Smooth muscle cell (in vitro differentiated cells): Measurements from ENCODE around the gene RIPK1. TPM values are rescaled to one million over a fixed set of nuclear protein-coding genes. Genes with fewer than 3 reads are reported as not detected.

ENCODE experiments used
- DNase-seq: peaks from one replicate; lab custom pipeline; 2025; ENCODE audit not compliant: unreplicated experiment; lab: John Stamatoyannopoulos, UW
- H2AFZ ChIP-seq: fragments of 200-600 bp; sonication (generic); 2 replicates; pipeline ENCODE4 v1.6.0; 2016; ENCODE audit warnings: antibody characterized with exemption, low read depth, mild to moderate bottlenecking
- H3F3A ChIP-seq: fragments of 200-600 bp; sonication (generic); 2 replicates; pipeline ENCODE4 v1.6.0; 2017; ENCODE audit warnings: antibody characterized with exemption, low read depth
- H3K27ac ChIP-seq: fragments of 200-600 bp; sonication (generic); 2 replicates; pipeline ENCODE4 v1.5.1; 2016; ENCODE audit warnings: low read depth, mild to moderate bottlenecking
- H3K27me3 ChIP-seq: fragments of 200-600 bp; sonication (generic); 2 replicates; pipeline ENCODE4 v1.6.1; 2016; ENCODE audit warnings: low read depth, mild to moderate bottlenecking
- H3K36me3 ChIP-seq: fragments of 200-600 bp; sonication (generic); 2 replicates; pipeline ENCODE4 v1.5.1; 2016; ENCODE audit warnings: low read depth
- H3K4me1 ChIP-seq: fragments of 200-600 bp; sonication (generic); 2 replicates; pipeline ENCODE4 v1.5.1; 2016; ENCODE audit warnings: low read depth
- H3K4me2 ChIP-seq: fragments of 200-600 bp; sonication (generic); 2 replicates; pipeline ENCODE4 v1.6.0; 2016; ENCODE audit warnings: mild to moderate bottlenecking
- H3K4me3 ChIP-seq: fragments of 200-600 bp; sonication (generic); 2 replicates; pipeline ENCODE4 v1.5.1; 2016; ENCODE audit warnings: mild to moderate bottlenecking
- H3K79me2 ChIP-seq: fragments of 200-600 bp; sonication (generic); 2 replicates; pipeline ENCODE4 v1.6.0; 2016; ENCODE audit warnings: low read depth, mild to moderate bottlenecking
- H3K9ac ChIP-seq: fragments of 200-600 bp; sonication (generic); 2 replicates; pipeline ENCODE4 v1.6.0; 2016; ENCODE audit warnings: low read depth
- H3K9me3 ChIP-seq: fragments of 200-600 bp; sonication (generic); replicated peaks from 2 replicates; pipeline ENCODE4 v1.5.1; 2016; ENCODE audit warnings: low read depth
- H4K20me1 ChIP-seq: fragments of 200-600 bp; sonication (generic); 2 replicates; pipeline ENCODE4 v1.6.0; 2016; ENCODE audit warnings: low read depth
- WGBS: methylation state at CpG from one replicate; pipeline ENCODE4 v1.1.7; 2016; ENCODE audit warnings: low lambda C conversion rate; 5-methylcytosine and 5-hydroxymethylcytosine counted together
- polyA plus RNA-seq: library from polyadenylated mRNA; unstranded; fragments of >200 nt; fragmentation: Nextera tagmentation; extraction: Ambion mirVana; gene quantifications from 2 replicates; pipeline ENCODE4 v1.2.1, GENCODE V29; 2016
- total RNA-seq: library from RNA; depleted of rRNA; stranded (reverse); fragments of >200 nt; gene quantifications from 2 replicates; pipeline ENCODE4 v1.2.3, GENCODE V29; 2014
- TF ChIP-seq, protein P1 (sequence below): fragments of 200-600 bp; sonication (generic); IDR thresholded peaks from 2 replicates; pipeline ENCODE4 v1.5.1; 2017; ENCODE audit warnings: borderline replicate concordance, mild to moderate bottlenecking, antibody characterized with exemption; ENCODE audit not compliant: insufficient read depth, poor library complexity, severe bottlenecking

RIPK1 gene
- total and polyA plus RNA-seq, 2 experiments from 2014 or later: 8.7 to 12.2 TPM

- no peak overlapping the region for H3K27ac ChIP-seq
- no peak overlapping the region for H3K9ac ChIP-seq
- H2AFZ ChIP-seq: no peak overlapping the region
- 100% methylated on average over 1 of the region's 1 CpG for WGBS
- H3K4me1 ChIP-seq: peaks cover 10% of the 10 kb centered on the region
- no peak for DNase-seq
- TF ChIP-seq, protein P1, sequence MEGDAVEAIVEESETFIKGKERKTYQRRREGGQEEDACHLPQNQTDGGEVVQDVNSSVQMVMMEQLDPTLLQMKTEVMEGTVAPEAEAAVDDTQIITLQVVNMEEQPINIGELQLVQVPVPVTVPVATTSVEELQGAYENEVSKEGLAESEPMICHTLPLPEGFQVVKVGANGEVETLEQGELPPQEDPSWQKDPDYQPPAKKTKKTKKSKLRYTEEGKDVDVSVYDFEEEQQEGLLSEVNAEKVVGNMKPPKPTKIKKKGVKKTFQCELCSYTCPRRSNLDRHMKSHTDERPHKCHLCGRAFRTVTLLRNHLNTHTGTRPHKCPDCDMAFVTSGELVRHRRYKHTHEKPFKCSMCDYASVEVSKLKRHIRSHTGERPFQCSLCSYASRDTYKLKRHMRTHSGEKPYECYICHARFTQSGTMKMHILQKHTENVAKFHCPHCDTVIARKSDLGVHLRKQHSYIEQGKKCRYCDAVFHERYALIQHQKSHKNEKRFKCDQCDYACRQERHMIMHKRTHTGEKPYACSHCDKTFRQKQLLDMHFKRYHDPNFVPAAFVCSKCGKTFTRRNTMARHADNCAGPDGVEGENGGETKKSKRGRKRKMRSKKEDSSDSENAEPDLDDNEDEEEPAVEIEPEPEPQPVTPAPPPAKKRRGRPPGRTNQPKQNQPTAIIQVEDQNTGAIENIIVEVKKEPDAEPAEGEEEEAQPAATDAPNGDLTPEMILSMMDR: no peak
- no peaks in the 10 kb centered on the region for H3K9me3 ChIP-seq
- no peaks in the 10 kb centered on the region for H3K27me3 ChIP-seq
- peaks cover 18% of the 10 kb centered on the region for H3K36me3 ChIP-seq
- H3K4me3 ChIP-seq: no peak overlapping the region
- H4K20me1 ChIP-seq: peaks cover 18% of the 10 kb centered on the region
- peaks cover 15% of the 10 kb centered on the region for H3K79me2 ChIP-seq
- H3F3A ChIP-seq: no peaks in the 10 kb centered on the region
- no peak overlapping the region for H3K4me2 ChIP-seq
Observed at GRCh38 chr6:3079682-3080081, 11.4 kb downstream of the RIPK1 start.

DNA sequence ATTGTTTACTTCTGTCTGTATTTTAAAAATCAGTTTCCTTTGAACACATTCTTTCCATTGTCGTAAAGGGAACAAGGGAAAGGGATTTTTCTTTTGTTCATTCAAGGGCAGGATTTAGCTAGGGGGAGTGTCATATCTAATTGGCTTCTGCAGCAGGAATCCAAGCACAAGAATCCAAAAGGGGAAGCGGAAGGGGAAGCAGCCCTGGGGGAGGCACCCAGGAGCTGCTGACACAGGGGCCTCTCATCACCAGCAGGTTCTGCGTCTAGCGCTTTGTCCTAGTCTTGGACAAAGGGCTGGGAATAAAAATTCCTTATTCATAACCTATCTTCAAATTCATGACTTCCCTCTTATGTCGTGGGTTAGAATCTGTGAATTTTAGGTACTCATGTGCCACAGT is 13.7 kb downstream of the RIPK1 start:
- TF ChIP-seq, protein P1: no peak
- Histone ChIP-seq H3K4me3 (no peak overlapping the region), H3K27ac (no peak overlapping the region), H3F3A (no peaks in the 10 kb centered on the region), H2AFZ (no peak overlapping the region), H3K4me1 (no peaks in the 10 kb centered on the region), H4K20me1 (no peaks in the 10 kb centered on the region), H3K79me2 (no peaks in the 10 kb centered on the region), H3K9ac (no peak overlapping the region), H3K27me3 (no peaks in the 10 kb centered on the region), H3K36me3 (peaks cover 18% of the 10 kb centered on the region), H3K9me3 (no peaks in the 10 kb centered on the region), H3K4me2 (no peak overlapping the region)
- WGBS: 99% methylated on average over 5 of the region's 5 CpGs
- DNase-seq: no peak

DNA sequence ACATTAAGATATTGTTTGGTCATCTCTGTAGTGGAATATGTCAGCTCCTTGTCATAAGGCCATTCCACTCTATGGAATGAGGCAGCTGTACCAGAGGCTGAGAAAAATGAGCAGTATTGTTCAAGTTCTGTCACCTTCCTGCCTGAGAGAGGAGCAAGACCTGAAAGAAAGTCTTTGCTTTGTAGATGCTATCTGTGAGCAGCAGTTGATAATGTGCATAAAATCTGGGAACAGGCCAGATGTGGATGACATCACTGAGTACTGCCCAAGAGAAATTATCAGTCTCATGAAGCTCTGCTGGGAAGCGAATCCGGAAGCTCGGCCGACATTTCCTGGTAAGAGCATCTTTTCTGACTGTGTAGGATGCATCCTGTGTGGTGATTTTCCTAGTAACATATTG is 16.8 kb downstream of the RIPK1 start:
- 95% methylated on average over 4 of the region's 4 CpGs for WGBS
- Histone ChIP-seq H3K9ac (no peak overlapping the region), H3K27me3 (no peaks in the 10 kb centered on the region), H3K36me3 (peaks cover 12% of the 10 kb centered on the region), H3K27ac (no peak overlapping the region), H3K9me3 (no peaks in the 10 kb centered on the region), H2AFZ (no peak overlapping the region), H3K4me1 (no peaks in the 10 kb centered on the region), H3F3A (peaks cover 6% of the 10 kb centered on the region), H3K4me3 (no peak overlapping the region), H4K20me1 (no peaks in the 10 kb centered on the region), H3K79me2 (no peaks in the 10 kb centered on the region), H3K4me2 (no peak overlapping the region)
- TF ChIP-seq, protein P1: no peak
- DNase-seq: no peak

- no peaks in the 10 kb centered on the region for H3K79me2 ChIP-seq
- WGBS: 66% methylated on average over 7 of the region's 7 CpGs
- no peaks in the 10 kb centered on the region for H3K36me3 ChIP-seq
- H3K9me3 ChIP-seq: no peaks in the 10 kb centered on the region
- no peak for DNase-seq
- H3K4me3 ChIP-seq: no peak overlapping the region
- H3K4me1 ChIP-seq: no peaks in the 10 kb centered on the region
- H3K9ac ChIP-seq: no peak overlapping the region
- H4K20me1 ChIP-seq: no peaks in the 10 kb centered on the region
- TF ChIP-seq, protein P1: no peak
- H3F3A ChIP-seq: peaks cover 10% of the 10 kb centered on the region
- no peak overlapping the region for H2AFZ ChIP-seq
- H3K27me3 ChIP-seq: no peaks in the 10 kb centered on the region
- H3K4me2 ChIP-seq: no peak overlapping the region
- H3K27ac ChIP-seq: peak overlapping the region; percentile 39
Observed at GRCh38 chr6:3086282-3086946, 18.1 kb downstream of the RIPK1 start.
